PC-9 (cell line): ENCODE results near the gene NRN1. TPM values are rescaled to one million over a fixed set of nuclear protein-coding genes. Genes with fewer than 3 reads are reported as not detected.

Experiments used
- BruUV-seq: library from RNA; stranded (reverse); fragments of 400-500 nt; replicated peaks from 2 replicates; lab custom pipeline; 2021; lab: Mats Ljungman, UMichigan
- CTCF ChIA-PET: fragments of 300-600 bp; sonication (Branson Sonifier 250); formaldehyde crosslinking; loops from one replicate; lab custom pipeline; 2022; ENCODE audit warnings: antibody characterized with exemption; lab: Charles Lee
- POLR2A ChIA-PET: fragments of 300-600 bp; sonication (Branson Sonifier 250); formaldehyde crosslinking; loops from one replicate; lab custom pipeline; 2022; ENCODE audit warnings: antibody characterized with exemption; ENCODE audit not compliant: unreplicated experiment; lab: Charles Lee
- DNase-seq, 2 experiments: peaks; one replicate each; pipeline versions ENCODE4 v3.0.0 to v3.0.0-alpha.2; 2015 to 2022; ENCODE audit warnings: mixed read lengths in 1 of 2
- H2AFZ ChIP-seq: fragments of 200-600 bp; sonication (generic); 2 replicates; pipeline ENCODE4 v1.8.1; 2017; ENCODE audit warnings: antibody characterized with exemption
- H3F3A ChIP-seq: fragments of 200-600 bp; sonication (generic); 2 replicates; pipeline ENCODE4 v1.8.1; 2017; ENCODE audit warnings: antibody characterized with exemption, mild to moderate bottlenecking, low read depth; ENCODE audit not compliant: insufficient read depth
- H3K27ac ChIP-seq: fragments of 200-600 bp; sonication (generic); 2 replicates; pipeline ENCODE4 v1.6.1; 2016; ENCODE audit warnings: mixed run types
- H3K27me3 ChIP-seq: fragments of 200-600 bp; sonication (generic); 2 replicates; pipeline ENCODE4 v1.6.1; 2016; ENCODE audit warnings: low read depth, mixed run types; ENCODE audit not compliant: insufficient read depth
- H3K36me3 ChIP-seq: fragments of 200-600 bp; sonication (generic); 2 replicates; pipeline ENCODE4 v1.6.1; 2016; ENCODE audit warnings: low read depth, mixed run types
- H3K4me1 ChIP-seq: fragments of 200-600 bp; sonication (generic); replicated peaks from 2 replicates; pipeline ENCODE4 v1.6.1; 2016; ENCODE audit warnings: mixed run types; ENCODE audit not compliant: insufficient read depth
- H3K4me2 ChIP-seq: fragments of 200-600 bp; sonication (generic); 2 replicates; pipeline ENCODE4 v1.6.1; 2017; ENCODE audit warnings: mixed run types
- H3K4me3 ChIP-seq: fragments of 200-600 bp; sonication (generic); 2 replicates; pipeline ENCODE4 v1.6.1; 2016; ENCODE audit warnings: mixed run types
- H3K79me2 ChIP-seq: fragments of 200-600 bp; sonication (generic); 2 replicates; pipeline ENCODE4 v1.6.1; 2017; ENCODE audit warnings: low read depth, mixed run types
- H3K9me2 ChIP-seq: fragments of 200-600 bp; sonication (generic); 2 replicates; pipeline ENCODE4 v1.8.1; 2017; ENCODE audit warnings: mild to moderate bottlenecking; ENCODE audit not compliant: insufficient read depth
- H3K9me3 ChIP-seq: fragments of 200-600 bp; sonication (generic); 2 replicates; pipeline ENCODE4 v1.8.1; 2016; ENCODE audit warnings: low read depth; ENCODE audit not compliant: insufficient read depth
- H4K20me1 ChIP-seq: fragments of 200-600 bp; sonication (generic); 2 replicates; pipeline ENCODE4 v1.8.1; 2017; ENCODE audit not compliant: insufficient read depth
- CTCF ChIP-seq: fragments of 200-600 bp; sonication (generic); conservative IDR thresholded peaks from 2 replicates; pipeline ENCODE4 v1.6.1; 2017; ENCODE audit warnings: mixed run types, antibody characterized with exemption, mild to moderate bottlenecking, moderate library complexity
- EZH2 ChIP-seq: fragments of 200-600 bp; sonication (generic); IDR thresholded peaks from 2 replicates; pipeline ENCODE4 v1.8.0; 2017; ENCODE audit warnings: antibody characterized with exemption, low read depth
- intact Hi-C: fragments of 100-400 bp; cut with micrococcal nuclease; formaldehyde crosslinking; loops from one replicate; pipeline ENCODE4 v1.10.0; 2022; ENCODE audit not compliant: unreplicated experiment
- total RNA-seq: library from RNA; stranded (reverse); gene quantifications from 2 replicates; pipeline ENCODE4 v1.2.3, GENCODE V29; 2021

The NRN1 gene
- total RNA-seq, 1 experiment from 2014 or later = not detected

DNA sequence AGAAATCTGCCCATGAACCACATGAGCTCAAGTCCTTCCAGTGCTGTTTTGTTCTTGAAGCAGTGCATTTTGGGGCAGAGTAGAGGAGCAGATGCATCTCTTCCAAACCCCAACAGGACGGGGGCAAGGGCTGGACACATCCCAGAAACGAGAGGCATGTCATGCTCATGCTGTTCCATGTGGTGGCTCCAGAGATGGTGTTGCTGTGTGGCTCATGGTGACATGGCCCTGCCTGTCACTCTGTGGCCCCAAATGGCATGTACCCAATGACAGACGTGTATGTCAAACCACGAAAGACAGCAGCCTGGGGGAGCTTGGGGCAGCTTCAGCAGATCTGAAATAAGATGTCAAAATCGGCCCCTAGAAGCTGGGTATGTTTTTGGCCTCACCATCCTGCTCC lies 46.3 kb downstream of the NRN1 start:
- no peaks in the 10 kb centered on the region for H3K9me3 ChIP-seq
- no peak overlapping the region for H2AFZ ChIP-seq
- no peaks in the 10 kb centered on the region for H3K4me1 ChIP-seq
- ChIA-PET POLR2A (no interaction called here), CTCF (no interaction called here)
- TF ChIP-seq EZH2 = no peak
- TF ChIP-seq CTCF = no peak
- H3K9me2 ChIP-seq = no peaks in the 10 kb centered on the region
- H3K36me3 ChIP-seq = no peaks in the 10 kb centered on the region
- BruUV-seq = no TSS peak
- DNase-seq = no peak
- H3K79me2 ChIP-seq = no peaks in the 10 kb centered on the region
- H4K20me1 ChIP-seq = no peaks in the 10 kb centered on the region
- H3K4me3 ChIP-seq = no peak overlapping the region
- H3F3A ChIP-seq = no peaks in the 10 kb centered on the region
- H3K27ac ChIP-seq = no peak overlapping the region
- H3K27me3 ChIP-seq = peaks cover 24% of the 10 kb centered on the region
- intact Hi-C loops = no loop called here
- no peak overlapping the region for H3K4me2 ChIP-seq

GRCh38 chr6:5958921-5959320 lies 47.8 kb downstream of the NRN1 start:
- intact Hi-C loops = no loop called here
- Histone ChIP-seq H3F3A (no peaks in the 10 kb centered on the region), H3K27ac (no peak overlapping the region), H3K27me3 (peaks cover 24% of the 10 kb centered on the region), H3K36me3 (no peaks in the 10 kb centered on the region), H3K9me3 (no peaks in the 10 kb centered on the region), H3K4me3 (no peak overlapping the region), H4K20me1 (no peaks in the 10 kb centered on the region), H3K4me1 (no peaks in the 10 kb centered on the region), H3K4me2 (no peak overlapping the region), H3K9me2 (no peaks in the 10 kb centered on the region), H2AFZ (no peak overlapping the region), H3K79me2 (no peaks in the 10 kb centered on the region)
- BruUV-seq = no TSS peak
- DNase-seq = no peak
- ChIA-PET POLR2A (interaction anchor here (0.6 kb wide), 1 partner anchor 105 kb away, joined by 5 read pairs; no protein-coding TSS in a partner anchor), CTCF (no interaction called here)
- TF ChIP-seq EZH2 = no peak
- TF ChIP-seq CTCF = no peak

GRCh38 chr6:5956939-5957338 lies 49.8 kb downstream of the NRN1 start:
- TF ChIP-seq EZH2 (no peak), CTCF (no peak)
- ChIA-PET POLR2A (no interaction called here), CTCF (no interaction called here)
- H3F3A ChIP-seq = no peaks in the 10 kb centered on the region
- no peaks in the 10 kb centered on the region for H3K79me2 ChIP-seq
- no peaks in the 10 kb centered on the region for H4K20me1 ChIP-seq
- H3K27ac ChIP-seq = no peak overlapping the region
- H3K27me3 ChIP-seq = peaks cover 30% of the 10 kb centered on the region
- H3K9me3 ChIP-seq = no peaks in the 10 kb centered on the region
- no TSS peak for BruUV-seq
- intact Hi-C loops = no loop called here
- no peak overlapping the region for H3K4me3 ChIP-seq
- no peak overlapping the region for H3K4me2 ChIP-seq
- no peak for DNase-seq
- H3K9me2 ChIP-seq = no peaks in the 10 kb centered on the region
- no peaks in the 10 kb centered on the region for H3K36me3 ChIP-seq
- H2AFZ ChIP-seq = no peak overlapping the region
- H3K4me1 ChIP-seq = no peaks in the 10 kb centered on the region
